ENCODE results near the gene ZNF182.

ZNF182 gene

GRCh38 chrX:47992095-47992380 lies 11.8 kb downstream of the ZNF182 start:
- no peak overlapping the region for H3K4me2 ChIP-seq (ENCODE audit: low read depth, low read length, poor library complexity, severe bottlenecking)
- H3K9me2 ChIP-seq (replicated peaks; ENCODE audit: low read depth, low read length): no peaks in the 10 kb centered on the region
- H3K9ac ChIP-seq (ENCODE audit: low read depth, low read length, poor library complexity, severe bottlenecking): no peak overlapping the region
- peaks cover 30% of the 10 kb centered on the region; the same call in 1 of the 2 replicates for H3K36me3 ChIP-seq (ENCODE audit: insufficient read depth, low read length)
- TF ChIP-seq CTCF (conservative IDR thresholded peaks at IDR 0.05; ENCODE audit: low read length): no peak
- no peaks in the 10 kb centered on the region for H3F3A ChIP-seq (ENCODE audit: low read depth)
- H3K9me3 ChIP-seq (ENCODE audit: insufficient read depth, low read depth, low read length): no peaks in the 10 kb centered on the region; the same call in 1 of the 2 replicates
- no peaks in the 10 kb centered on the region for H4K20me1 ChIP-seq (ENCODE audit: insufficient read depth, low read length, poor library complexity, severe bottlenecking)
- H3K27me3 ChIP-seq (ENCODE audit: insufficient read depth, low read length, poor library complexity, severe bottlenecking): no peaks in the 10 kb centered on the region
- H3K4me3 ChIP-seq (ENCODE audit: low read length, poor library complexity, severe bottlenecking): no peak overlapping the region
- no peaks in the 10 kb centered on the region for H3K4me1 ChIP-seq (ENCODE audit: insufficient read depth, low read length, poor library complexity, severe bottlenecking)
- no peak overlapping the region for H2AFZ ChIP-seq (ENCODE audit: low read length)
- H3K79me2 ChIP-seq (ENCODE audit: insufficient read depth, low read length): peaks cover 51% of the 10 kb centered on the region; the same call in 1 of the 2 replicates

DNA sequence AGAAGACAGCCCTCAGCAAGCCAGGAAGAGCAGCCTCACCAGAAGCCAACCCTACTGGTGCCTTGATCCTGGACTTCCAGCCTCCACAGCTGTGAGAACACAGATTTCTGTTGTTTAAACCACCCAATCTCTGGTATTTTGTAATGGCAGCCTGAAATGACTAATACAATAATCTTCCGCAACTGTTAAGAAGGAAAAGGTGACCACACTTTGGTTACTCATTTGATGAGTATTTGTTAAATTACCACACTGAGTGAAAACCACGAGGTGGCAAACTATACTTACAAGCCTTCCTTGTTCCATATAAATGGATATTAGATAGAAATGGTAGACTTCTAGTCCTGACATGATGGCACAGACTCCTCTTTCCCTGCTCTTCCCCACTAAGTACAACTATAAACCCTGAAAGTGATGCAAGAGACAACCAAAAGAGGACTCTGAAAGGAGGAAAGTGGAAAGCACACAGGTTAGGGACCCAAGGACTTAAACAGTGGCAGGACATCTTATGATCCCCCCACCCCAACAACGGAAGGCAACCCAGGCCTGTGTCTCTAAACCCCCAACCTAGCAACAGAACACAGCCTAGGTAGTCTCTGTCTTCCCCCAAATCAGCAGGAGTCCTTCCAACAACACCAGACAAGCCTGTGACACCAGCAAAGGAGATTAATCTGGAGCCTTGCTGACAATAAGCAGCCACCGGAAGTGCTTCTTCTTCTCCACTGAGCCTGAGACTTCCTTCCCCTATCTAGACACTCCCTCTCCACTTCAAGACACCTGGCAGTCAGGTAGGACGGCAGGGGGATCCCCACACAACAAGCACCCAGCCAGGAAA lies 12.3 kb downstream of the ZNF182 start:
- peaks cover 46% of the 10 kb centered on the region; the same call in 1 of the 2 replicates for H3K79me2 ChIP-seq (ENCODE audit: insufficient read depth, low read length)
- H3K9me3 ChIP-seq (ENCODE audit: insufficient read depth, low read depth, low read length): no peaks in the 10 kb centered on the region
- H3K36me3 ChIP-seq (ENCODE audit: insufficient read depth, low read length): peaks cover 32% of the 10 kb centered on the region; the same call in 1 of the 2 replicates

GRCh38 chrX:47976254-47977151 lies 27.3 kb downstream of the ZNF182 start:
- Histone ChIP-seq H3K27me3 (ENCODE audit: insufficient read depth, low read length, poor library complexity, severe bottlenecking) (no peaks in the 10 kb centered on the region), H3F3A (ENCODE audit: low read depth) (no peaks in the 10 kb centered on the region), H3K9me3 (ENCODE audit: insufficient read depth, low read depth, low read length) (peaks cover 25% of the 10 kb centered on the region; the same call in 1 of the 2 replicates), H3K4me2 (ENCODE audit: low read depth, low read length, poor library complexity, severe bottlenecking) (no peak overlapping the region), H4K20me1 (ENCODE audit: insufficient read depth, low read length, poor library complexity, severe bottlenecking) (no peaks in the 10 kb centered on the region), H3K4me3 (ENCODE audit: low read length, poor library complexity, severe bottlenecking) (no peak overlapping the region), H3K4me1 (ENCODE audit: insufficient read depth, low read length, poor library complexity, severe bottlenecking) (no peaks in the 10 kb centered on the region), H3K79me2 (ENCODE audit: insufficient read depth, low read length) (no peaks in the 10 kb centered on the region), H3K36me3 (ENCODE audit: insufficient read depth, low read length) (peaks cover 54% of the 10 kb centered on the region; the same call in 1 of the 2 replicates), H3K9me2 (replicated peaks; ENCODE audit: low read depth, low read length) (no peaks in the 10 kb centered on the region), H2AFZ (ENCODE audit: low read length) (no peak overlapping the region), H3K9ac (ENCODE audit: low read depth, low read length, poor library complexity, severe bottlenecking) (no peak overlapping the region)
- TF ChIP-seq CTCF (conservative IDR thresholded peaks at IDR 0.05; ENCODE audit: low read length) (no peak), EZH2phosphoT487 (IDR thresholded peaks at IDR 0.05; ENCODE audit: borderline replicate concordance) (no peak)

More for the DNA sequence above, 12.3 kb downstream of the ZNF182 start:
- Histone ChIP-seq H3K9me2 (replicated peaks; ENCODE audit: low read depth, low read length) (no peaks in the 10 kb centered on the region), H3F3A (ENCODE audit: low read depth) (no peaks in the 10 kb centered on the region), H3K4me2 (ENCODE audit: low read depth, low read length, poor library complexity, severe bottlenecking) (no peak overlapping the region), H2AFZ (ENCODE audit: low read length) (no peak overlapping the region), H4K20me1 (ENCODE audit: insufficient read depth, low read length, poor library complexity, severe bottlenecking) (no peaks in the 10 kb centered on the region), H3K4me3 (ENCODE audit: low read length, poor library complexity, severe bottlenecking) (no peak overlapping the region), H3K4me1 (ENCODE audit: insufficient read depth, low read length, poor library complexity, severe bottlenecking) (no peaks in the 10 kb centered on the region), H3K9ac (ENCODE audit: low read depth, low read length, poor library complexity, severe bottlenecking) (no peak overlapping the region), H3K27me3 (ENCODE audit: insufficient read depth, low read length, poor library complexity, severe bottlenecking) (no peaks in the 10 kb centered on the region)
- TF ChIP-seq EZH2phosphoT487 (IDR thresholded peaks at IDR 0.05; ENCODE audit: borderline replicate concordance): no peak

All from Loucy (cell line).